Measurements from ENCODE around the gene OR2H2.

DNA sequence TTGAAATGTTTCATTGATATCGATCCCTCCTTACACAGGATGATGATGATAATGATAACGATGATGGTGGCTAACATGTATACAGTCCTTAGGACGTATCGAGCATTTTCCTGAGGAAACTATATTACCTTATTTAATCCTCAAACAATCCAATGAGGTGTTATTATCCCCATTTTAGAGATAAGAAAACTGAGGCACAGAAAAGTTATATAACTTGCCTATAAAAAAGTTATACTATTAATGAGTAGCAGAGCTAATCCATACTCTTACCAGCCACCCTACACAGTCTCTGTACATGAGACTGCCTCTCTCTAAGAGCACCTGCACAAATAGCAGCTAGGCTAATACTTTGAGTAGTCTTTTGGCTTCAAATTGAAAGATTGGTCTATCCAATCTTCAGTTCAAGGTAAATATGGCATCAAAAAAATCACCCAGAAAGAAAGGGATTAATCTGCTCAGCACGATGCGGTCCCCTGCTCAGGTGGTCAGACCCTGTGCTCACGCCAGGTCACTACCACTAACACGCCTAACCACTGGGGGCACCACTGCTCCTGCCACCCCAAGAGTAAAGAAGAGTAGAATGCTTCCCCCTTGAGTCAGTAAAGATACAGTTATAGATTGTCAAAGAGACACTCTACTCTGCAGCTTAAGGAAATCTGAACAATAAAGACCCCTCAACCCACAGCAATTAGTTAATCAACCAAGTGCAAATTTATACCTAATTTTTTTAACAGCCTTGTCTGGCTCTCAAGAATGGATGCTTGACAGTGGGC is 33.0 kb downstream of the OR2H2 start:
- TF ChIP-seq, protein P1, sequence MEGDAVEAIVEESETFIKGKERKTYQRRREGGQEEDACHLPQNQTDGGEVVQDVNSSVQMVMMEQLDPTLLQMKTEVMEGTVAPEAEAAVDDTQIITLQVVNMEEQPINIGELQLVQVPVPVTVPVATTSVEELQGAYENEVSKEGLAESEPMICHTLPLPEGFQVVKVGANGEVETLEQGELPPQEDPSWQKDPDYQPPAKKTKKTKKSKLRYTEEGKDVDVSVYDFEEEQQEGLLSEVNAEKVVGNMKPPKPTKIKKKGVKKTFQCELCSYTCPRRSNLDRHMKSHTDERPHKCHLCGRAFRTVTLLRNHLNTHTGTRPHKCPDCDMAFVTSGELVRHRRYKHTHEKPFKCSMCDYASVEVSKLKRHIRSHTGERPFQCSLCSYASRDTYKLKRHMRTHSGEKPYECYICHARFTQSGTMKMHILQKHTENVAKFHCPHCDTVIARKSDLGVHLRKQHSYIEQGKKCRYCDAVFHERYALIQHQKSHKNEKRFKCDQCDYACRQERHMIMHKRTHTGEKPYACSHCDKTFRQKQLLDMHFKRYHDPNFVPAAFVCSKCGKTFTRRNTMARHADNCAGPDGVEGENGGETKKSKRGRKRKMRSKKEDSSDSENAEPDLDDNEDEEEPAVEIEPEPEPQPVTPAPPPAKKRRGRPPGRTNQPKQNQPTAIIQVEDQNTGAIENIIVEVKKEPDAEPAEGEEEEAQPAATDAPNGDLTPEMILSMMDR (IDR thresholded peaks at IDR 0.05): no peak
- TF ChIP-seq EP300 (IDR thresholded peaks at IDR 0.05) (no peak), POLR2A (IDR thresholded peaks at IDR 0.05) (no peak)
